ENCODE measurements around the gene RBM43.

Gene RBM43

DNA sequence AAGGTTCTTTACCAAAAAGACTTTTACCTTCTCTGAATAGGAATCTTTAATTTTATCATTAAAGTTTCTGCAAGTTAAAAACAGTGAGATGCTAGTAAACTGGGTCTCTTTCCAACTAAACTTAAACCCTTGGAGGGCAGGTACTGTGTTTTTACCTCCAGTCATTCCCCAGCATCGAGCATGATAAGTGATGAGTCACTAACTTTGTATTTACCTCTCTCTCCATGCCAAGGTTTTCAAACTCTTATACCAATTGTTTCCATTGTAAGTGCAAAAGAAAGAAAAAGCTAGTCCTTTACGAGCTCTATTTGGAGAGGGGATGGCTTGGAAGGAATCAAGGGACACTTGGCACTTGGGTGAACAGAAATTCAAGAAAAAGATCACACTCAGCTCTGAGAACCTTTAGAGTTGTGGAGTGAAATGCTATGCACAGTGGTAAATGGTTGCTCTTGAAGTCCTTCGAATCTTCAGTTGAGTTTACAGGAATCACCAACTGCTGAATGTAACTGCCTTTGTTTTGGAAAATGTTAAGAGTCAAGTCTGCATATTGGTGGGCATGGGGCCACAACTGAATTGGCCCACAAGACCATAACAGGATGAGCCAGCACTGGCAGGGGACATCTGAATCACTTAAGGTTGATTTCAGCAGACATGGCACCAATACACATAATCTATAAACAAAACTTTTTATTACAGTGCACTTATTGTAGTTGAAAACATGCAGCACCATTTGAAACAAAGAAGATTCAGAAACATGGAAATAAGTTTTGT lies 8.3 kb upstream of the RBM43 start:
- no peak overlapping the region for H3K4me3 ChIP-seq (ENCODE audit: control insufficient read depth, low read depth, low read length)
- DNase-seq (ENCODE audit: low read depth), result no peak
- TF ChIP-seq, protein P1, sequence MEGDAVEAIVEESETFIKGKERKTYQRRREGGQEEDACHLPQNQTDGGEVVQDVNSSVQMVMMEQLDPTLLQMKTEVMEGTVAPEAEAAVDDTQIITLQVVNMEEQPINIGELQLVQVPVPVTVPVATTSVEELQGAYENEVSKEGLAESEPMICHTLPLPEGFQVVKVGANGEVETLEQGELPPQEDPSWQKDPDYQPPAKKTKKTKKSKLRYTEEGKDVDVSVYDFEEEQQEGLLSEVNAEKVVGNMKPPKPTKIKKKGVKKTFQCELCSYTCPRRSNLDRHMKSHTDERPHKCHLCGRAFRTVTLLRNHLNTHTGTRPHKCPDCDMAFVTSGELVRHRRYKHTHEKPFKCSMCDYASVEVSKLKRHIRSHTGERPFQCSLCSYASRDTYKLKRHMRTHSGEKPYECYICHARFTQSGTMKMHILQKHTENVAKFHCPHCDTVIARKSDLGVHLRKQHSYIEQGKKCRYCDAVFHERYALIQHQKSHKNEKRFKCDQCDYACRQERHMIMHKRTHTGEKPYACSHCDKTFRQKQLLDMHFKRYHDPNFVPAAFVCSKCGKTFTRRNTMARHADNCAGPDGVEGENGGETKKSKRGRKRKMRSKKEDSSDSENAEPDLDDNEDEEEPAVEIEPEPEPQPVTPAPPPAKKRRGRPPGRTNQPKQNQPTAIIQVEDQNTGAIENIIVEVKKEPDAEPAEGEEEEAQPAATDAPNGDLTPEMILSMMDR (conservative IDR thresholded peaks at IDR 0.05; ENCODE audit: control insufficient read depth, insufficient read depth, low read depth, low read length), result no peak

DNA sequence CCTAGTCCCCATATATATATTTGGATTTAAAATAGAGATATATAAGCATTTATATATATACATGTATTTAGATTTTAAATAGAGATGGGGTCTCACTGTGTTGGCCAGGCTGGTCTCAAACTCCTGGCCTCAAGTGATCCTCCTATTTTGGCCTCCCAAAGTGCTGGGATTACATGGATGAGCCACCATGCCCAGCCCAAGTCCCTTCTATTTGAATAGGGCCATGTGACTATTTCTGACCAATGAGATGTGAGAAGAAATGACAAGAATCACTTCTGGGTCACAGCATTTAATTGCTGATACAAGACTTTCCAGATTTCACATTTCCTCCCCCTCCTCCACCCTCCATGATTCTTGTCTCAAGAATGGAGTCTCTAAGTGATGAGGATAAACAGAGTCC lies 6.4 kb upstream of the RBM43 start:
- H3K4me3 ChIP-seq (ENCODE audit: control insufficient read depth, low read depth, low read length), result no peak overlapping the region
- no peak for DNase-seq (ENCODE audit: low read depth)
- TF ChIP-seq, protein P1 (conservative IDR thresholded peaks at IDR 0.05; ENCODE audit: control insufficient read depth, insufficient read depth, low read depth, low read length), result no peak

DNA sequence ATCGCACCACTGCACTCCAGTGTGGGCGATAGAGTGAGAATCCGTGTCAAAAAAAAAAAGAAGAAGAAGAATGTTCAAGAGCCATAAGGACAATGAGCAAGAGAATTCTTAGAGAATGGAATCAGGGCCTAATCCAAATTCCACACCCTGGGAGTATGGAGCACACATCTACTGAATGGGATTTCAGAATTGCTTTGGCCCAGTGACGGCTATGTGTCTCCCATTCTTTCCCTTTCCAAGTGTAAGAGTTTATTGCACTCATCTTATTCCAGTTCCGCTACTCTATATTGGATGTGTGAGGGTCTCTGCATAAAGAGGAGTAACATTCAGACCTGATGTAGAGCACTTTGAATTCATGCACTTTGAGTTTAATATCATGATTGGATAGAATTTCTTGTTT lies 5.9 kb upstream of the RBM43 start:
- TF ChIP-seq, protein P1 (conservative IDR thresholded peaks at IDR 0.05; ENCODE audit: control insufficient read depth, insufficient read depth, low read depth, low read length), result no peak
- DNase-seq (ENCODE audit: low read depth), result no peak
- no peak overlapping the region for H3K4me3 ChIP-seq (ENCODE audit: control insufficient read depth, low read depth, low read length)

DNA sequence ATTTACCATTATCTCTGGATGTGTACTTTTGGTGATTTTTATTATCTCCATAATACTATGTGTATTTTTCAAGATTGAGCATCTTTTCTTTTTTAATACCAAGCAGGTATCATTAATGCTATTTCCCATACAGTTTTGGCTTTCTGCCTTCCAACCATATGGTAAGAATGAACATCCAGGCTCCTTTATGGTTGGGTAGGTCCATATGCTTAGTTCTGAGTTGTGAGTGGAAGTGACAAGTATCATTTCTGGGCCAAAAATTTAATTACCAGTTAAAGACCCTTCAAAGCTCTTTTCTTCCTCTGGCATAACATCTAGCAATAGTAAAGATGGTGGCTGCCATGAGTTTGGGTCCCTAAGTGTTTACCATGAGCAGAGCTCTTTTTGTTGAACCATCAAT lies 4.3 kb upstream of the RBM43 start:
- no peak overlapping the region for H3K4me3 ChIP-seq (ENCODE audit: control insufficient read depth, low read depth, low read length)
- DNase-seq (ENCODE audit: low read depth), result no peak
- TF ChIP-seq, protein P1 (conservative IDR thresholded peaks at IDR 0.05; ENCODE audit: control insufficient read depth, insufficient read depth, low read depth, low read length), result no peak

DNA sequence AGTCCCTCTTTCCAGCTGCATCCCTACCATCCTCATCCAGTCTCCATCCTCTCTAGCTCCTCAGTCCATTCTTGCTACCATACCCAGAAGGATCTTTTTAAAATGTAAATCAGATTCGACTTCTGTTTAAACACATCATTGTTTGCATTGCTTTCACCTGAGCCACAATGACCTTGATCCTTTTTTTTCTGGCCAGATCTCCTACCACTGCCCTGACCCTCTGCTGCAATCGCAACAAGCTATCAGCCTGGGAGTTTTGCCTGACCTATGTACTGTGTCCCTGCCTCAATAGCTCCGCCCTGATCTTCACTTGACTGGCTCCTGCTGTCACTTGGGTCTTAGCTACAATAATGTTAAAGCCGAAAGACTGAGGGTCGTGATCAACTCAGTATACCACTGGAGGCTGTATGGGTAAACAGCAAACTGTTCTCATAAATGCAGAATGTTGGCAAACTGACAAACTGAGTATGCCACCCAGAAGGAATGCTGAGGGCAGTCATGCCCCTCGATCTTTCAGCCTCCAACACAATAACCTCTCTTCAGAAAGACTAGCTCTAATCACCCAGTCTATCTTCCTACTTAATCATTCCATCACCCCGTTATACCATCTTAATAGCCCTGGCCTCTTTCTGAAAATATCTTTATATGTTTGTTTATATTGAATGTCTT lies 2.6 kb upstream of the RBM43 start:
- no peak overlapping the region for H3K4me3 ChIP-seq (ENCODE audit: control insufficient read depth, low read depth, low read length)
- DNase-seq (ENCODE audit: low read depth), result no peak
- TF ChIP-seq, protein P1 (conservative IDR thresholded peaks at IDR 0.05; ENCODE audit: control insufficient read depth, insufficient read depth, low read depth, low read length), result no peak

DNA sequence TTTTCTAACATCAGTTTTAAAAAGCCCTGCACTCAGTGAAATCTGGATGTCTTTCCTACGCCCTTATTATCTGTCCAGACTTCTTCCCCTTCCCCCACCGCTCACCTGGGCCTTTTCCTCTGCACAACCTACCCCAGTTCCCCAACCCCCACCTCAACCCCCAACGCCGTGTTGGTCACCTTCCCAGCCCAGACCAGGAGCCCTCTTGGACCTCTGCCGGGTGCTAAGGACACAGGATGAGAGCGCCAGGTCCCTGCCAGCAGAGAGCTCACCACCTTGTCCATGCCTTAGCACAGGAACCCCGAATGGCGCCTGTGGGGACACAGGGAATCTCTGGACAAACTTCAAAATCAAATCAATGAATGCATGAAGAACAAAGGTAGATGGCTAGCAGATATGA lies 966 bp upstream of the RBM43 start:
- no peak for DNase-seq (ENCODE audit: low read depth)
- TF ChIP-seq, protein P1 (conservative IDR thresholded peaks at IDR 0.05; ENCODE audit: control insufficient read depth, insufficient read depth, low read depth, low read length), result no peak
- no peak overlapping the region for H3K4me3 ChIP-seq (ENCODE audit: control insufficient read depth, low read depth, low read length)
